H4 (cell line): ENCODE measurements around the gene GRK4. TPM values are rescaled to one million over a fixed set of nuclear protein-coding genes. Genes with fewer than 3 reads are reported as not detected.
"Not testable (repeated sequence)": the region's sequence is repeated elsewhere in the genome, so short reads cannot be mapped to it uniquely, and the experiment has no call there.

ENCODE experiments used
- DNase-seq: peaks from one replicate; pipeline ENCODE4 v3.0.0-alpha.2; 2015; ENCODE audit warnings: low spot score
- total RNA-seq: library from RNA; depleted of rRNA; stranded (reverse); fragments of >200 nt; shearing (Covaris generic); gene quantifications from 2 replicates; pipeline ENCODE4 v1.2.3, GENCODE V29; 2014

The GRK4 gene
- total RNA-seq, 1 experiment from 2014 or later: 3.3 TPM

DNA sequence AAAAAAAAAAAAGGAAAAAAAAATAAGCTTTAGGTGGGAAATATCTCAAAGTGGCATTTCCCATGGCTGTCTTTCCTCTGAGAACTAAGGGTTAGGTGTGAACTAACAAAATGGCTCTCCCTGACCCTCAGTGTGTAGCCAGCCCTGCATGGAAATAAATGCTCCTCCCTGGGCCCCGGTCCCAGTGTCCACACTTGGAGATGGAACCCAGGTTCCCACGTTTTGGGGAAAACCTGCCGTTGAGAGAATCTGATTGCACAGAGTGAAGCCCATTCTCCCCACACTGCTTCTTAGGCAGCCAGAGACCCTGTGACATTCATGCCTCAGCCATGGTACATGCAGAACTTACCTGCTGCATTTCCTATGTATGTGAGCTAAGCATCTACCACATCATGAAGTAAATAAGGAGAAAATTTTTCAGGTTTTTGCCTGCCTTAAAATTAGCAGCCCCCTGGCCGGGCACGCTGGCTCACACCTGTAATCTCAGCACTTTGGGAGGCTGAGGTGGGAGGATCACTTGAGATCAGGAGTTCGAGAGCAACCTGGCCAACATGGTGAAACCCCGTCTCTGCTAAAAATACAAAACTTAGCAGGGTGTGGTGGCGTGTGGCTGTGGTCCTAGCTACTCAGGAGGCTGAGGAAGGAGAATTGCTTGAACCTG is 76.5 kb downstream of the GRK4 start:
- DNase-seq: no peak

GRCh38 chr4:3040452-3041191 is 77.3 kb downstream of the GRK4 start:
- no peak for DNase-seq

GRCh38 chr4:3041192-3042142 is 78.1 kb downstream of the GRK4 start:
- DNase-seq: no peak

GRCh38 chr4:3042226-3042625 is 78.9 kb downstream of the GRK4 start:
- DNase-seq: no peak

- no peak for DNase-seq
Observed at GRCh38 chr4:3043282-3044020, 80.1 kb downstream of the GRK4 start.

DNA sequence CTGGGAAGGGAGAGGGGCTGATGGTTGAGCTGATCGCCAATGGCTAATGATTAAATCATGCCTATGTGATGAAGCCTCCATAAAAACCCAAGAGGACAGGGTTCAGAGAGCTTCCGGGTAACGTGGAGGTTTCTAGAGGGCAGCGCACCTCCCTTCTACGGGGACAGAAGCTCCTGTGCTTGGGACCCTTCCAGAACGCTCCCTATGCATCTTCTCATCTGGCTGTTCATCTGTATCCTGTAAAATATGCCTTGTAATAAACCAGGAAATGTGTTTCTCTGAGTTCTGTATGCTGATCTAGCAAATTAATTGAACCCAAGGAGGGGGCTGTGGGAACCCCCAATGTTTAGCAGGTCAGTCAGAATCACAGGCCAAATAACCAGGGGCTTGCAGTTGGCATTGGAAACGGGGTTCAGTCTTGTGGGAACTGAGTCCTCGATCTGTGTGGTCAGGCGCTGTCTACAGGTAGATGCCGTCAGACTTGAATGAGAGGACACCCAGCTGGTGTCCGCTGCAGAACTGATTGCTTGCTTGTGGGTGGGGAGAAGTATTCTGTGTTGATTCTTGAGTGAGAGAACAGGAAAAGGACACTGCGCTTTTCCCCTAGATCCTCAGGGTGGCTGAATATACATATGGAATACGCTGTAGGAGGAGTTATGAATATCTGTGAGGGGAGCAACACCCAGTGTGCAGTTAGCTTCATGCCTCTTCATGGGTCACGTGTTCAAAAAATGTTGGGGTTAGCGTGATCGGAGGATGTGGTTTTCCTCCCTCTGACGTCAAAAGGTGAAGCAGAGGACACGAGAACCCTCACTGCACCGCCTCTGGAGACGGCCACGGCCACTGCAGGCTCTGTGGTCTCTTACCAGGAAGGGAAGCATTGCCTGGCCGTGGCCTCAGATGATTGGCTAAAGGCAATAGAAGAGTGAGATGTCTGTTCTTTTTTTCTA is 81.8 kb downstream of the GRK4 start:
- DNase-seq: peak; percentile 87

DNA sequence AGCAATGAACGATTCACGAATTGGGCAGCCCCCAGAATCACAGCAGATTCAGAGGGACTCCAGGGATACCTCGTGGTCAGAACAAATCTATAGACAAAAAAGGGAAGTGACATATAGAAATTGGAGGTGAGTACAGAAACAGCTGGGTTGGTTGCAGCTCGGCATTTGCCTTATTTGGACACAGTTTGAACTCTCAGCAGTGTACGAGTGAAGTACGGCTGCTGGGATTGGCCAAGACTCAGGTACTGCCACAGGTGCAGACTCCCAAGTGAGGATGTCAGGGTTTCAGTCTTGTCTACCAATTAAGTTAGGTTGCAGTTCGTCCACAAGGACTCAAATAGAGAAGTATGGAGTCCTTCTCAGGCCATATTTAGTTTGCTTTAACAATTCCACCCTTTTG is 82.8 kb downstream of the GRK4 start:
- no peak for DNase-seq

DNA sequence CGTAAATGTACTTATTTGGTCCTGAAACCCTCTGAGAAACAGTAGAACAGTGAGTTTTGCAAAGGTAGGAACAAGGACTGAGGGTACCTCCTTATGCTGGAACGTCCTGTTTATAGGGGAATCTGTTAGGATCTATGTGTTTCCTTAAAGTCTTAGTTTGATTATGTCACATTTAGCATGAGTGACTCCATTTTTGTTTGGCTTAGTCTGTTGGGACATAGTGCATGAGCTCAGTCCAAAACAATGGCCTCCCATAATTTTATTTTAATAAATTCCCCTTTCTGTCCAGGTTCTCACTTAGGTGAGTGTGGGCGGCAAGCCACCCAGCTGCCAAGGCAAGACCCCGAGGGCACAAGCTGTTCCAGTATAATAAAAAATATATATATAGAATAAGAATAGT is 83.3 kb downstream of the GRK4 start:
- DNase-seq: no peak

DNA sequence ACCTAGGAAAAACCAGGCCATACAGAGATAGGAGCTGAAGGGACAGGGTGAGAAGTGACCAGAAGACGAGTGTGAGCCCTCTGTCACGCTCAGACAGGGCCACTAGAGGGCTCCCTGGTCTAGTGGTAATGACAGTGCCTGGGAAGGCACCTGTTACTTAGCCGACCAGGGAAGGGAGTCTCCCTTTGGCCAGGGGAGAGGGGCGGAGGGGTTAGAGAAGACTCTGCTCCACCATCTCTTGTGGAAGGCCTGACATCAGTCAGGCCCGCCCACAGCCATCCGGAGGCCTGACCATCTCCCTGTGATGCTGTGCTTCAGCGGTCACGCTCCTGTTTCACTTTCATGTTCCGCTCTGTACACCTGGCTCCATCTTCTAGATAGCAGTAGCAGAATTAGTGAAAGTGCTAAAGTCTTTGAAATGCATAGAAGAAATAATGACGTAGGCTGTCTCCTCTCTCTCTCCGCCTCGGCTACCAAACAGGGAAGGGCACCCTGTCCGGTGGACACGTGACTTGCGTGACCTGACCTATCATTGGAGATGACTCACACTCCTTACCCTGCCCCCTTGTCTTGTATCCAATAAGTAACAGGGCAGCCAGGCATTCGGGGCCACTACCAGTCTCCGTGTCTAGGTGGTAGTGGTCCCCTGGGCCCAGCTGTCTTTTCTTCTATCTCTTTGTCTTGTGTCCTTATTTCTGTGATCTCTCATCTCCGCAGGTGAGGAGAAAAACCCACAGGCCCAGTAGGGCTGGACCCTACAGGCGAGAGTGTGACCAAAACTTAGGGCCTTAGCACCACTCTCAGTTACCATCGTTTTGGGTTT is 84.3 kb downstream of the GRK4 start:
- peak; percentile 50 for DNase-seq

DNA sequence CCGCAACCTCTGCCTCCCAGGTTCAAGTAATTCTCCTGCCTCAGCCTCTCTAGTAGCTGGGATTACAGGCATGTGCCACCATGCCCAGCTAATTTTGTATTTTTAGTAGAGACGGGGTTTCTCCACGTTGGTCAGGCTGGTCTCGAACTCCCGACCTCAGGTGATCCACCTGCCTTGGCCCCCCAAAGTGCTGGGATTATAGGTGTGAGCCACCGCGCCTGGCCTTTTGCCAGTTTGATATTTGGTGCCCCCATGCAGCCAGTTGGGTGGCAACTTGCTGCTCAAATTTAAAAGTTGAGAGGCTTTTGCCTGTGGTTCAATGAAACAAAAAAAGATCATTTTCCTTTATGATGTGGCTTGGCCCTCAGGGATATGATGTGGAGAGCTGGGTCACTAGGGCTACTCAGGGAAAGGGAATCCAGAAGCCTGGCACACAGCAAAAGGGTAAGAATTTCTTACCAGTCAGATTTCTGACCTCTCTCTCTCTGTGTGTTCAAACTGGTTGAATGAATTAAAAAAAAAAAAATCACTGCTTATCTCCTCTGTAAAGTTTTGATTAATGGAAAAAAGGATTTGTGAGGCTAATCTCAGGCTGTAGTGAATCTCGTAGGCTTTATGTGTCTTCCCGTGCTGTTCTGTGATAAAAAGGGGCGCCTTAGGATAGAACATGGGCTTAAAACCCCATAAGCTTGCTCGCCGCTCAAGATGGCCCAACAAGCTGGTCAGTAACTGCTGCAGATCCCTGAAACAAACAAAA is 87.9 kb downstream of the GRK4 start:
- not testable (repeated sequence) for DNase-seq

- DNase-seq: no peak
Observed at GRCh38 chr4:3054169-3054759, 90.9 kb downstream of the GRK4 start.

DNA sequence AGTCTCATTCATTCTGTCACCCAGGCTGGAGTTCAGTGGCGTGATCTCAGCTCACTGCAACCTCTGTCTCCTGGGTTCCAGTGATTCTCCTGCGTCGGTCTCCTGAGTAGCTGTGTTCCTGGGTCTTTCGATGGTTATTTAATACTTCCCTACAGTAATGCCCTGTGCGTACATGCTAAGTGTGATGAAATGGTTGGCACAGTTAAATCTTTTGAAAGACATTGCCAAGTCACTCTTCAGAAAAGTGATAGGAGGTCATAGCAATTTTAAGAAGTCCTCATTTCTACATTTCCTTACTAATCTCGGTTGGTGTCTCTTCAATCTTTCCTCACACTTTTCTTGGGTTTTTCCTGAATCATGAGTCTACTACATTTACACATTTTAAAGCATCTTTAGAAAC is 96.6 kb downstream of the GRK4 start:
- no peak for DNase-seq

- DNase-seq: no peak
Observed at GRCh38 chr4:3060946-3061345, 97.6 kb downstream of the GRK4 start.

GRCh38 chr4:3062471-3062870 is 99.1 kb downstream of the GRK4 start:
- no peak for DNase-seq

DNA sequence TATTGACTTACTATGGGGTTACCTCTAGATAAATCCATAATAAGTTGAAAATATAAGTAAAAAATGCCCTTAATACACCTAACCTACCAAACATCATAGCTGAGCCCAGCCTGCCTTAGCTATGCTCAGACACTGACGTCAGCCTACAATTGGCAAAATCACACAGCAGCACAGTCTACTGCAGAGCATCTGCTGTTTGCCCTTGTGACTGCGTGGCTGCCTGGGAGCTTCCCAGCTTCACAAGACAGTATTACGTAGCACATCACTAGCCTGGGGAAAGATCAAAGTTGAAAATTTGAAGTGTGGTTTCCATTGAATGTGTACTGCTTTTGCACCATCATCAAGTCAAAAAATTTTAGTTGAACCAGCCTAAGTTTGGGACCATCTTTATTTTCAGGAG is 102.2 kb downstream of the GRK4 start:
- no peak for DNase-seq

DNA sequence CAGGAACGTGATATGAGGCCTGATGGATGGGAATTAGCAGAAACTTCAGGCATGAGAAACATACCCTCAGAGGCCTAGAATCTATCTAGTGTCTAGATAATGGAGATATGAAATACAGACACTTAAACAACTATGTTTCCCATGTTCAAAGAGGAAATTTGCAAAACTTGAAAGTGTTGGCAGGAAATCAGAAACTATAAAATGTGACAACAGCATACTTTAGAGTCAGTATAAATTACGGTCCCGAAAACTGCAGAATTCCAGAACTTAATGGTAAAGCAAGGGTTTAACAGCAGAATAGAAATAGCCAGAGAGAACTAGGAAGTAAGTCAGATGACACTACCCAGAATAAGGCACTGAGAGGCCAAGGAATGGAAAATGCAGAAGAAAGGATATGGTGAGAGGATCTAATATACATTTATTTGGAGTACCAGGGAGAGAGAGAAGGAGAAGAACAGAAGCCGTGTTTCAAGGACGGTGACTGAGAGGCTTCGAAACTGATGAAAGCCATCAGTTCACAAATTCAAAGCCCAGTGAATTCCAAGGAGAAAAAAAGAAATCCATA is 103.5 kb downstream of the GRK4 start:
- no peak for DNase-seq

- DNase-seq: no peak
Observed at GRCh38 chr4:3067473-3068001, 104.2 kb downstream of the GRK4 start.

- DNase-seq: no peak
Observed at GRCh38 chr4:3069661-3070199, 106.4 kb downstream of the GRK4 start.
